Adrenal gland (tissue), 5 donors: Measurements from ENCODE around the gene NMT1.

Experiments used
- CTCF ChIP-seq, 6 experiments: fragments of 450-650 bp in 4 of 6; fragments of 200-600 bp in 2 of 6; sonication (generic) in 1 of 6; IDR thresholded peaks; 1 replicate in 5 of 6; 2 replicates in 1 of 6; pipeline versions ENCODE4 v1.5.1 to v1.8.0; 2016 to 2021; ENCODE audit warnings: antibody characterized with exemption in 6 of 6, mild to moderate bottlenecking in 2 of 6, moderate library complexity in 1 of 6
- POLR2A ChIP-seq, 2 donors: fragments of 450-650 bp; IDR thresholded peaks; one replicate each; pipeline ENCODE4 v1.6.1; 2017; ENCODE audit warnings: antibody characterized with exemption in 2 of 2, mild to moderate bottlenecking in 2 of 2, moderate library complexity in 1 of 2
- donor health status: DM: no; HTN: no; CAD: no.

DNA sequence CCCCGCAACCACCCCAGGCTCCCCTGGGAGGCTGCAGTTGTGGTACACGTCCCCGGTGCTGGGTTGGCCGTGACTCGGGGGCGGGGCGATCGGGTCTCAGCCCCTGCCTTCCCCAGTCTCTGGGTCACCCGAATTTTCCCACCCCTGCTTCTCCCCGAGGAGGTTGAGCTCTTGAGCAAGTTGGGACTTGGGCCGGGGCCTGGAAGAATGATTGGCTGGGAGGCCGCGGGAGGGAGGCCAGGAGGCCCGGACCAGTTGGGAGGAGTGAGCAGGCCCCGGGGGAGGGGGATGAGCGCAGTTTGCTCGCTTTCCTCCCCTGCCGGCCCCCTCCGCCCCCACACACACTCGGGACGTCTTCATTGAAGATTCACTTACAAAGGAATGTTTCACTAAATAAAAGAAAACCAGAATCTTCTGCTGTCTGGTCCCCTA lies 82.7 kb downstream of the NMT1 start:
- TF ChIP-seq CTCF (IDR thresholded peaks at IDR 0.05) (peak in 1 of 6 experiments; percentile 18), POLR2A (IDR thresholded peaks at IDR 0.05) (peak in 1 of 2 donors; percentile 40)
